ENCODE measurements around the gene MICAL2. TPM values are rescaled to one million over a fixed set of nuclear protein-coding genes. Genes with fewer than 3 reads are reported as not detected.

MICAL2 gene
- total RNA-seq, 1 experiment from 2014 or later, result 37.4 TPM

DNA sequence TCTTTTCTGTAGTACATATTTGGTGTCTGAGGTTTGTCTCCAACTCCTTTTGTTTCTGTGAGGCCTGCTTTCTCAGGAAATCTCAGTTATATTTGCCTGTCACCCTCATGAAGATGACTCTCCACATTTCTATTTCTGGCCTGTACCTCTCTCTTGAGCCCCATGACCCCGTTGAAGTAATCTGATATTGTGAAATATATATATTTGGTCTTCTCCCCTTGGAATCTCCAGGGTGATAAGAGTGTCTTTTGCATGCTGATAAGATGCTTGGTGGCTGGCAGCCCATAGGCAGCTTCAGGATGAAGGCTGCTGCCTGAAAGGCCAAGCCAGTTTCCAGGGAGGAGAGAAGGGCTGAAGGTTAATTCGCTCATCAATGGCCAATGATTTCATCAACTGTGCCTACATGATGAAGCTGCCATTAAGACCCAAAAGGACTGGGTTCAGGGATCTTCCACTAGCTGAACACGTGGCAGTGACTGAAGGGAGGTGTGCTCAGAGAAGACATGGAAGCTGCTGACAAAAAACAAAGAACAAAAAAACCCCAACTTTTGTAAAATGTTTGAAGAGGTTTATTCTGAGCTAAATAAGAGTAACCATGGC, 67.4 kb downstream of the MICAL2 start:
- CTCF ChIA-PET, result interaction anchor here (0.9 kb wide), 1 partner anchor 58 kb away, joined by 3 read pairs; no protein-coding TSS in a partner anchor
- RAD21 ChIA-PET (ENCODE audit: low non-redundant PET in 1 of 2, low total read pairs in 2 of 2, uncharacterized antibody in 2 of 2, unreplicated experiment in 2 of 2), result no interaction called here
- POLR2A ChIA-PET, result interaction anchor here (1.2 to 1.6 kb wide), 3 partner anchors 11 to 91 kb away, joined by 4 to 9 read pairs (median 6); no protein-coding TSS in a partner anchor
- peaks cover 71 to 100% of the 10 kb centered on the region in 2 experiments for H3K4me1 ChIP-seq (ENCODE audit: control insufficient read depth in 1 of 2, insufficient read depth in 2 of 2, low read length in 2 of 2)
- H3K9ac ChIP-seq (ENCODE audit: low read length), result peak overlapping the region; percentile 28
- DNase-seq (ENCODE audit: low read depth, low spot score), result no peak
- no peaks in the 10 kb centered on the region for H4K20me1 ChIP-seq (ENCODE audit: insufficient read depth)
- H3K27me3 ChIP-seq (ENCODE audit: insufficient read depth, low read length), result no peaks in the 10 kb centered on the region
- TF ChIP-seq RAD21 (IDR thresholded peaks at IDR 0.05; ENCODE audit: low read depth), result no peak
- TF ChIP-seq SIN3A (IDR thresholded peaks at IDR 0.05; ENCODE audit: low read depth), result no peak
- TF ChIP-seq SRF (IDR thresholded peaks at IDR 0.05; ENCODE audit: low read depth), result no peak
- H3K9me3 ChIP-seq (ENCODE audit: control insufficient read depth in 1 of 2, insufficient read depth in 1 of 2, low read depth in 1 of 2, low read length in 2 of 2), result no peaks in the 10 kb centered on the region
- H3K9me2 ChIP-seq (ENCODE audit: insufficient read depth), result no peaks in the 10 kb centered on the region
- H3K4me3 ChIP-seq (replicated peaks in 1 of 2; ENCODE audit: low read depth in 1 of 2, low read length in 2 of 2), result no peak overlapping the region
- intact Hi-C loops (cut with micrococcal nuclease), result no loop called here
- no peak overlapping the region for H2AFZ ChIP-seq (ENCODE audit: low read depth, low read length, poor library complexity, severe bottlenecking)
- H3K4me2 ChIP-seq (ENCODE audit: low read length), result peak overlapping the region; percentile 58
- no peak for ATAC-seq
- H3K79me2 ChIP-seq (ENCODE audit: insufficient read depth, low read length), result peaks cover 10% of the 10 kb centered on the region; the same call in 1 of the 2 replicates
- H3K27ac ChIP-seq (ENCODE audit: low read depth, low read length), result no peak overlapping the region
- no peaks in the 10 kb centered on the region for H3K36me3 ChIP-seq (ENCODE audit: control insufficient read depth in 1 of 2, insufficient read depth in 2 of 2, low read length in 2 of 2)
- BruUV-seq (replicated peaks), result no TSS peak

DNA sequence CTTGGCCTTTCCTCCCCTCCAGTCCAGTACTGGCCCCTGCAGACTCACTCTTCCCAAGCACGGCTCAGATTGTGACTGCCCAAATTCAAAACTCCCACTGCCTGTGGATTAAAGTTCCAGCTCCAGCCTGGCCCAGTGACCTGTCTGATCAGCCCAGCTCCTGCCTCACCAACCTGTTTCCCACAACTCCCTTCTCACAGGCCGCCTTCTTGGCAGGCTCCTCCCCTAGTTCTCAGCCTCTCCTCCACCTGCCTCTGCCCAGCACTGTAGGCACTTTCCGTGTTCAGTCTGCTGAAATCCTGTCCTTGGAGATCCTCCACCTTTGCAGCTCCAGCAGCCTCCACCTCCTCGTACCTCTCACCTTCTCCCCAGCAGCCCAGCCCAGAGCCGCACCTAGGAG, 68.6 kb downstream of the MICAL2 start:
- CTCF ChIA-PET, result no interaction called here
- DNase-seq (ENCODE audit: low read depth, low spot score), result no peak
- no peak overlapping the region for H2AFZ ChIP-seq (ENCODE audit: low read depth, low read length, poor library complexity, severe bottlenecking)

More for the DNA sequence above, 68.6 kb downstream of the MICAL2 start:
- TF ChIP-seq SIN3A (IDR thresholded peaks at IDR 0.05; ENCODE audit: low read depth), result no peak
- TF ChIP-seq SP1 (IDR thresholded peaks at IDR 0.05; ENCODE audit: low read depth), result no peak
- no peak for TF ChIP-seq ZNF274 (IDR thresholded peaks at IDR 0.05; ENCODE audit: low read depth, low read length)
- no peak for TF ChIP-seq ELF1 (IDR thresholded peaks at IDR 0.05; ENCODE audit: borderline replicate concordance, low read depth)
- no peak for TF ChIP-seq RAD21 (IDR thresholded peaks at IDR 0.05; ENCODE audit: low read depth)
- peak; percentile 65 for TF ChIP-seq POLR2AphosphoS5 (IDR thresholded peaks at IDR 0.05; ENCODE audit: low read depth, low read length)
- TF ChIP-seq TCF7L2 (IDR thresholded peaks at IDR 0.05; ENCODE audit: borderline replicate concordance, extremely low read depth, insufficient read depth, insufficient read length), result no peak
- TF ChIP-seq, protein P1, sequence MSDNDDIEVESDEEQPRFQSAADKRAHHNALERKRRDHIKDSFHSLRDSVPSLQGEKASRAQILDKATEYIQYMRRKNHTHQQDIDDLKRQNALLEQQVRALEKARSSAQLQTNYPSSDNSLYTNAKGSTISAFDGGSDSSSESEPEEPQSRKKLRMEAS (IDR thresholded peaks at IDR 0.05), result peak; percentile 83
- intact Hi-C loops (cut with micrococcal nuclease), result no loop called here
- H3K9me3 ChIP-seq (ENCODE audit: control insufficient read depth in 1 of 2, insufficient read depth in 1 of 2, low read depth in 1 of 2, low read length in 2 of 2), result no peaks in the 10 kb centered on the region
- H3K79me2 ChIP-seq (ENCODE audit: insufficient read depth, low read length), result peaks cover 15% of the 10 kb centered on the region; the same call in 1 of the 2 replicates
- RAD21 ChIA-PET (ENCODE audit: low non-redundant PET in 1 of 2, low total read pairs in 2 of 2, uncharacterized antibody in 2 of 2, unreplicated experiment in 2 of 2), result no interaction called here
- no peaks in the 10 kb centered on the region for H3K36me3 ChIP-seq (ENCODE audit: control insufficient read depth in 1 of 2, insufficient read depth in 2 of 2, low read length in 2 of 2)
- H3K9me2 ChIP-seq (ENCODE audit: insufficient read depth), result no peaks in the 10 kb centered on the region
- no TSS peak for BruUV-seq (replicated peaks)
- no peaks in the 10 kb centered on the region for H4K20me1 ChIP-seq (ENCODE audit: insufficient read depth)
- H3K27ac ChIP-seq (ENCODE audit: low read depth, low read length), result peak overlapping the region; percentile 59
- peak overlapping the region; percentile 14 to 33; a peak in 3 of 4 replicates for H3K4me3 ChIP-seq (replicated peaks in 1 of 2; ENCODE audit: low read depth in 1 of 2, low read length in 2 of 2)
- peaks cover 75 to 100% of the 10 kb centered on the region in 2 experiments for H3K4me1 ChIP-seq (ENCODE audit: control insufficient read depth in 1 of 2, insufficient read depth in 2 of 2, low read length in 2 of 2)
- peak overlapping the region; percentile 58 for H3K4me2 ChIP-seq (ENCODE audit: low read length)
- H3K27me3 ChIP-seq (ENCODE audit: insufficient read depth, low read length), result no peaks in the 10 kb centered on the region
- ATAC-seq, result peak; percentile 68
- POLR2A ChIA-PET, result interaction anchor here (0.7 to 1.6 kb wide), 10 partner anchors 8 to 113 kb away, joined by 3 to 9 read pairs (median 4); no protein-coding TSS in a partner anchor
- H3K9ac ChIP-seq (ENCODE audit: low read length), result peak overlapping the region; percentile 47

All from HCT116 (cell line).